ENCODE data around the gene DIO2. TPM values are rescaled to one million over a fixed set of nuclear protein-coding genes. Genes with fewer than 3 reads are reported as not detected.

The DIO2 gene
- total RNA-seq, 3 donors from 2014 or later (not counting 1 experiment from before 2014, with no cell fraction given): not detected

DNA sequence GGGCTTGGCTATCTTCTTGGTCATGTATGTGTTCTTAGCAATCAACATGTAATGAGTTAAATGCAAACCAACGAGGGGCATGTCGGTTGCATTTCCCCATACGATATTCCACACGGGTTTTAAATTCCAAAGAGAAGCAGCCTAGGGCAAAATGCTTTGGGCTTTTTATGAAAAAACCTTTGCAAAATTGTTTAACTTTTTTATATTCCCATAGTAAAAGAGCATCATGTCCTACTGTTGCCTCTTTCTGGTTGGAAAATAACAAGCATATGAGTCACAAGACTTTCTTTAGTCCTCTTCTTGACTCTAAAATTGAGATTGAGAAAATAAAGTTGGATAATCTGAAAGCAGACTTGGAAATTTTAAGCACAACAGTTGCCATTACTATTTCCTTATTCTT lies 3.8 kb upstream of the DIO2 start:
- no peak overlapping the region for H3K4me3 Mint-ChIP-seq
- H3K36me3 Mint-ChIP-seq: no peaks in the 10 kb centered on the region
- H3K36me3 ChIP-seq (ENCODE audit: control insufficient read depth, insufficient read depth, low read length): no peaks in the 10 kb centered on the region
- no peak overlapping the region for H3K27ac ChIP-seq (ENCODE audit: low read length)
- DNase-seq (no peak), ATAC-seq (no peak)
- H3K27ac Mint-ChIP-seq: no peak overlapping the region
- no peak overlapping the region for H3K4me3 ChIP-seq (ENCODE audit: low read length)
- H3K4me1 Mint-ChIP-seq: peaks cover 0 to 5% of the 10 kb centered on the region in 2 donors
- no peaks in the 10 kb centered on the region for H3K4me1 ChIP-seq (ENCODE audit: control insufficient read depth, insufficient read depth, low read length)
- H3K27me3 ChIP-seq (ENCODE audit: control insufficient read depth, insufficient read depth, low read length): no peaks in the 10 kb centered on the region
- H3K9me3 Mint-ChIP-seq: peaks cover 6 to 7% of the 10 kb centered on the region in 2 donors
- 87% methylated on average over 4 of the region's 4 CpGs for WGBS (ENCODE audit: insufficient coverage)
- H3K27me3 Mint-ChIP-seq (ENCODE audit: low read depth in 2 of 2): no peaks in the 10 kb centered on the region
- H3K9me3 ChIP-seq (ENCODE audit: control insufficient read depth, insufficient read depth, low read length): no peaks in the 10 kb centered on the region
- intact Hi-C loops (cut with micrococcal nuclease): no loop called here
- TF ChIP-seq, protein P1, sequence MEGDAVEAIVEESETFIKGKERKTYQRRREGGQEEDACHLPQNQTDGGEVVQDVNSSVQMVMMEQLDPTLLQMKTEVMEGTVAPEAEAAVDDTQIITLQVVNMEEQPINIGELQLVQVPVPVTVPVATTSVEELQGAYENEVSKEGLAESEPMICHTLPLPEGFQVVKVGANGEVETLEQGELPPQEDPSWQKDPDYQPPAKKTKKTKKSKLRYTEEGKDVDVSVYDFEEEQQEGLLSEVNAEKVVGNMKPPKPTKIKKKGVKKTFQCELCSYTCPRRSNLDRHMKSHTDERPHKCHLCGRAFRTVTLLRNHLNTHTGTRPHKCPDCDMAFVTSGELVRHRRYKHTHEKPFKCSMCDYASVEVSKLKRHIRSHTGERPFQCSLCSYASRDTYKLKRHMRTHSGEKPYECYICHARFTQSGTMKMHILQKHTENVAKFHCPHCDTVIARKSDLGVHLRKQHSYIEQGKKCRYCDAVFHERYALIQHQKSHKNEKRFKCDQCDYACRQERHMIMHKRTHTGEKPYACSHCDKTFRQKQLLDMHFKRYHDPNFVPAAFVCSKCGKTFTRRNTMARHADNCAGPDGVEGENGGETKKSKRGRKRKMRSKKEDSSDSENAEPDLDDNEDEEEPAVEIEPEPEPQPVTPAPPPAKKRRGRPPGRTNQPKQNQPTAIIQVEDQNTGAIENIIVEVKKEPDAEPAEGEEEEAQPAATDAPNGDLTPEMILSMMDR (IDR thresholded peaks at IDR 0.05): no peak

DNA sequence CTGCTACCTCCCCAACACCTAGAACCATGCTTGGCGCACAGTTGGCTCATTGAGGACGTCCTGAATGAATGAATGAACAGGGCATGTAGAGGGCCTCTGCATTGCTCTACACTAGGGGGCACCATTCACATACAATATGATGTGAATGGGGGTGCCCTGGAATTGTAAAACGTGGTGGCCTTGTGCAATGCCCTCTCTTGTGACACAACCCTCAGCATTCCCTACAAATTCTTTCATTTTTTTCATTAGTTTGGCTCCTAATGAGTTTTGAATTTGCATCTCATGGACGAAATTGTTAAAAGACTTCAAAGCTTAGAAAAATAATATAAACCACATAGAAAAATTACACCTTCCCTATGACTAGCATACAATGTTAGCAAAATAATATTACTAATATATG lies 2.3 kb upstream of the DIO2 start:
- no peaks in the 10 kb centered on the region for H3K27me3 Mint-ChIP-seq (ENCODE audit: low read depth in 2 of 2)
- H3K9me3 ChIP-seq (ENCODE audit: control insufficient read depth, insufficient read depth, low read length): no peaks in the 10 kb centered on the region
- H3K27ac ChIP-seq (ENCODE audit: low read length): no peak overlapping the region
- 55% methylated on average over 4 of the region's 4 CpGs for WGBS (ENCODE audit: insufficient coverage)
- H3K4me3 Mint-ChIP-seq: no peak overlapping the region
- peak in 1 of 2 donors; percentile 5 for DNase-seq
- H3K4me3 ChIP-seq (ENCODE audit: low read length): no peak overlapping the region
- no peaks in the 10 kb centered on the region for H3K36me3 ChIP-seq (ENCODE audit: control insufficient read depth, insufficient read depth, low read length)
- no peaks in the 10 kb centered on the region for H3K36me3 Mint-ChIP-seq
- ATAC-seq: no peak
- peaks cover 0 to 5% of the 10 kb centered on the region in 2 donors for H3K4me1 Mint-ChIP-seq
- H3K9me3 Mint-ChIP-seq: peaks cover 6 to 12% of the 10 kb centered on the region in 2 donors
- no peaks in the 10 kb centered on the region for H3K4me1 ChIP-seq (ENCODE audit: control insufficient read depth, insufficient read depth, low read length)
- no peaks in the 10 kb centered on the region for H3K27me3 ChIP-seq (ENCODE audit: control insufficient read depth, insufficient read depth, low read length)
- TF ChIP-seq, protein P1 (IDR thresholded peaks at IDR 0.05): no peak
- intact Hi-C loops (cut with micrococcal nuclease): no loop called here
- H3K27ac Mint-ChIP-seq: no peak overlapping the region

DNA sequence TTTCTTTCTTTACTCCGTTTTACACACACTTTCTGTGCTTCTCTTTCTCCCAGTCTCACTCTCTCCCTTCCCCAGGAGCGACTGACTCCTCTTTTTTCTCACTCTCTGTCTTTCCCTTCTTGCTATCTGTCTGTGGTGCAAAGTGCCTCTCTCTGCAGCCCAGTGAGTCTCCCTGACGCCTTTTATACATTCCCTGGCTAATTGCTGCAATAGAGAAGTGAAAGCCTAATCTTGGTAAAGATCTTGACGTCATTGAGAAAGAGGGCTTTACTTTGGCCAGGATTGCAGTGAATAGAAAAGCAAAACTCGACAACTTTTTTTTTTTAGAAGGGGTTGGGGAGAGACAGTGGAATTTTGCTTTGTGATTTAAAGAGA lies 706 bp upstream of the DIO2 start:
- Mint-ChIP-seq H3K27ac (no peak overlapping the region), H3K36me3 (no peaks in the 10 kb centered on the region), H3K4me3 (no peak overlapping the region), H3K27me3 (ENCODE audit: low read depth in 2 of 2) (no peaks in the 10 kb centered on the region), H3K4me1 (peaks cover 0 to 5% of the 10 kb centered on the region in 2 donors), H3K9me3 (peaks cover 5 to 11% of the 10 kb centered on the region in 2 donors)
- no peak overlapping the region for H3K27ac ChIP-seq (ENCODE audit: low read length)
- no peaks in the 10 kb centered on the region for H3K9me3 ChIP-seq (ENCODE audit: control insufficient read depth, insufficient read depth, low read length)
- H3K4me3 ChIP-seq (ENCODE audit: low read length): no peak overlapping the region
- ATAC-seq: no peak
- 6% methylated on average over 4 of the region's 5 CpGs for WGBS (ENCODE audit: insufficient coverage)
- intact Hi-C loops (cut with micrococcal nuclease): no loop called here
- H3K4me1 ChIP-seq (ENCODE audit: control insufficient read depth, insufficient read depth, low read length): no peaks in the 10 kb centered on the region
- no peaks in the 10 kb centered on the region for H3K36me3 ChIP-seq (ENCODE audit: control insufficient read depth, insufficient read depth, low read length)
- no peak for DNase-seq
- TF ChIP-seq, protein P1 (IDR thresholded peaks at IDR 0.05): no peak
- no peaks in the 10 kb centered on the region for H3K27me3 ChIP-seq (ENCODE audit: control insufficient read depth, insufficient read depth, low read length)

DNA sequence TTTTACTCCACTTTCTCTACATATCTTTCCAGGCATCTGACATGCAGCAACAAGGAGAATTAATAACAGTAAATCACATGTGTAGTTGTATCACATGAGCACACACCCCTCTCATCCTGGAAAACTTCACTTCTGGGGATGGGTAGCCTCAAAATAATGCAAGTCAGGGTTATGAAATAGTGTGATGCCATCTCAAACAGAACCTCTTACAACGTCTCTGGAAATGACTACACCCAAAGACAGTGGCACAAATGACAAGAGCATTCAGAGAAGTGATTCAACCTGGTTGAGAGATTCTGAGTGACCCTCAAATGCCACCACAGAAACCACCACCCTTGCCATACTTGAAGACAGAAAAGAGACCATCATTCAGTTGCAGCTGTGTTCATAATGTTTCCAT lies 2.8 kb downstream of the DIO2 start:
- TF ChIP-seq, protein P1 (IDR thresholded peaks at IDR 0.05): no peak
- no peaks in the 10 kb centered on the region for H3K4me1 ChIP-seq (ENCODE audit: control insufficient read depth, insufficient read depth, low read length)
- no peaks in the 10 kb centered on the region for H3K36me3 Mint-ChIP-seq
- H3K4me1 Mint-ChIP-seq: peaks cover 0 to 5% of the 10 kb centered on the region in 2 donors
- no peaks in the 10 kb centered on the region for H3K27me3 ChIP-seq (ENCODE audit: control insufficient read depth, insufficient read depth, low read length)
- no peaks in the 10 kb centered on the region for H3K27me3 Mint-ChIP-seq (ENCODE audit: low read depth in 2 of 2)
- H3K4me3 Mint-ChIP-seq: no peak overlapping the region
- H3K27ac ChIP-seq (ENCODE audit: low read length): no peak overlapping the region
- H3K4me3 ChIP-seq (ENCODE audit: low read length): no peak overlapping the region
- WGBS (ENCODE audit: insufficient coverage): 36% methylated on average over 1 of the region's 1 CpG
- H3K9me3 Mint-ChIP-seq: peaks cover 3 to 12% of the 10 kb centered on the region in 2 donors
- no peak overlapping the region for H3K27ac Mint-ChIP-seq
- DNase-seq (no peak), ATAC-seq (no peak)
- H3K36me3 ChIP-seq (ENCODE audit: control insufficient read depth, insufficient read depth, low read length): no peaks in the 10 kb centered on the region
- intact Hi-C loops (cut with micrococcal nuclease): no loop called here
- H3K9me3 ChIP-seq (ENCODE audit: control insufficient read depth, insufficient read depth, low read length): no peaks in the 10 kb centered on the region
